Limb (tissue), 2 donors: ENCODE data around the gene SEPHS1.
"Not testable (repeated sequence)": the region's sequence is repeated elsewhere in the genome, so short reads cannot be mapped to it uniquely, and the experiment has no call there.

Experiments used
- DNase-seq, 2 donors: peaks; one replicate each; pipeline ENCODE4 v3.0.0-alpha.2; 2016; ENCODE audit errors: extremely low spot score in 2 of 2

SEPHS1 gene

GRCh38 chr10:13365243-13365642, 17.1 kb upstream of the SEPHS1 start:
- DNase-seq = no peak

- no peak for DNase-seq
Observed at GRCh38 chr10:13360587-13360986, 12.5 kb upstream of the SEPHS1 start.

DNA sequence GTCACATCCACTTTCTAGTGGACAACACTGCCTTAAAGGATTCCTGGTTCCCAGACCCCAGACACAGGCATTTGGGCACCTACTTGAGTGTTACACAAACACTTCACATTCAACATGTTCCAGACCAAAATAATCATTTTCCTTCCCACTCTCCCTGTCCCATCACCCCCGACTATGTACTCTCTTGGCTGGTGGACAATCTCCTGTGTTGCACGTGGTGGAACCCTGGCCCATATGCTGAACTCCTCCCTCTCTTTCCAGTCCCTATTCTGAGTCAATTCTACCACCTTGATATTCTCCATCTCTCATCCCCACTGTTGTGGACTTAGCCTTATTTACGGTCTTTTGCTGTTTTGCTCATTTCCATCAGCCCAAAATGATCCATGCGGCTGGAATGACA, 8.3 kb upstream of the SEPHS1 start:
- DNase-seq = no peak

- no peak for DNase-seq
Observed at GRCh38 chr10:13354783-13355182, 6.7 kb upstream of the SEPHS1 start.

DNA sequence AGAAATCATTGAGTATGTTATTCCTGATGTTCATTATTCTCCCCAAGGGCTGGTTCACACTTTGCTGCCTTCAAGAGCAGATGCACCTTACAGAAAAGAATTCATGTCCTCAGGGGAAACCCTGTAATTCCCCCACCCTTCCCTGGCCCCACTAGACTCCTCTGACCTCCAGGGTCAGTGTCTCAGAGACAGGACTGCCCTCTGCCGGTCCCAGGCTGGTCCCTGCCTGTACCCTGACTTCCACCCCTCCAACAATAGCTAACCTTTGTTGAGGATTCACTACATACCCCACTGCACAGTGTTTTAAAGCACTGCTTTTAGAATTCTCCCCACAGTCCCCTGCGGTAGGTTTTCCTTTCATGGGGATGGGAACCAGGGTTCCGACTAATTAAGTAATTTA, 4.4 kb upstream of the SEPHS1 start:
- no peak for DNase-seq

DNA sequence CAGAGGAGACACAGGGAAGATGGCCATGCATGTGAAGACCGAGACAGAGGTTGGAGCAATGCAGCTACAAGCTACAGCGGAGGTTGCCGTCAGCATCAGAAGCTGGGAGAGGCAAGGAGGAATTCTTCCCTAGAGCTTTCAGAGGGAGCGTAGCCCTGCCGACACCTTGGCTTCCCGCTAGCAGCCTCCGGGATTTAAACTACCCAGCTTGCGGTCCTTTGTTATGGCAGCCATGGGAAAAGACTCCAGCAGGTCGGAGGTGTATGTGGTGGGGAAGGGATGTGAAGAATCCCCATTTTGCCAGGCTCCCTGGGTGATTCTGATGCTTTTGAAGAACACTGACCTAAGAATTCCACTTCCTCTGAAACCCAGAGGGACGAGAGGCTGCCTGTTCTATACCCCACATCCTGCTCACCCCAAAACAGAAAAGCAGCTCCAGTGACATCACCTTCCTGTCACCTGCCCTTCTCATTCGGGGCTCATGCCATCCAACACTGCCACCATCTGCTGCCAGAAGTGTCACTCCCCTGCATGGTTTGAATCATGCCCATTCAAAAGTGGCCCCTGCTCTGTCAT, 3.3 kb upstream of the SEPHS1 start:
- no peak for DNase-seq

DNA sequence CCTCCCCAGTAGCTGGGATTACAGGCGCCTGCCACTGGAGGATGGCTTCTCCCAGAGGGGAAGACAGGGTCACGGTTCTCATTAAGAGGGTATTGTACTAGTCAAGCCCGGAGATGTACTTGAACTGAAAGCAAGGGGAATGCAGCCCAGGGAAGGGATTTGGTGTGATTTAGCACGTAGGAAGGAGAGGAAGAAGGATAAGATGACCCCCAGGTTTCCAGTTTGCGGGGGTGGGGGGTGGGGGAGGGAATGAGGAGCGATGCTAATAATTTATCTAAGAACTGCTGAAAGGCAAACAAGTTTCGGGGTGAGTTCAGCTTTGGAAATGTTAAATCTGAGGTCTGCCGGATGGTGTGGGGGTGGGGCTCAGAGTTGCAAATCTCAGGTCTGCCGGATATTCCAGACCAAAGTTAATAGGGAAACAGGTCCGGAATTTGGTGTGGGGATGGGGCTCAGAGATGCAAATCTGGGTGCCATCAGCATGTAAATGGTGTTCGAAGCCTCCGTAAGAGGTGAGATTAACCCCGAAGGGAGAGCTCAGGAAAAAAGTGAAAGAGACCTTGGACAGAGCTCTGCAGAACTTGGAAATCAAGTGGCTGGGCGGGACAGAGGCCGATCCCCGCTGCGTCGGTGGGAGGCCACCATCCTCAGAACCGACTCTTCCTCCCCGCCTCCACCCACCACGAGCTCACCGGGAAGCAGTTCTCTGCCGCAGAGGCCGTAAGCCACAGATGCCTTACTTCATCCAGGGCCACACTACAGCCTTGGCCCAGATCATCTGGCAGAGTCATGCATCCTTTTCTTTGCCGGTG, 1.6 kb upstream of the SEPHS1 start:
- peak; percentile 36 to 65 for DNase-seq

GRCh38 chr10:13347500-13348156, 465 bp downstream of the SEPHS1 start:
- peak; percentile 66 to 90 for DNase-seq

DNA sequence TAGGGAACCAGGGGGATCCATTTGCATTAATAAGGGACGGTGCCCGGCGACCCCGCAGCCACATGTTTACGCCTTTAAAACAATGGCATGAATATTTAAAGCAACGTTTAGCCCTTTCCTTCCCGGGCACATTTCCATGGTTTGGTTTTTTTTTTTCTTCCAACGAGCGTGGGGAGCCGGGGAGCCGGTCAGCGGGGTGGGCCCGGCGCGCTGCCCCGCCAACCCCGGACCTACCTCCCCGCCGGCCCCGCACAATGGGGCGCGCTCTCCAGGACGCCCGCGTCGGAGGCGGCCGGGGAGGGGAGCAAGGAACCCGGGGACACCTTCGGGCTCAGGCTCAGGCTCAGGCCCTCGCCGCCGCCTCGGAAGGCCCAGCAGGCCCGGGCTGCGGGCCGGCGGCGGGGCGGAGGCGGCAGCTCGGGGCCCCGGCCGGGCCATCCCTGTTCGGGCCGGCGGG, 1.0 kb downstream of the SEPHS1 start:
- no peak for DNase-seq

- DNase-seq = peak; percentile 57 to 68
Observed at GRCh38 chr10:13346283-13347042, 1.6 kb downstream of the SEPHS1 start.

DNA sequence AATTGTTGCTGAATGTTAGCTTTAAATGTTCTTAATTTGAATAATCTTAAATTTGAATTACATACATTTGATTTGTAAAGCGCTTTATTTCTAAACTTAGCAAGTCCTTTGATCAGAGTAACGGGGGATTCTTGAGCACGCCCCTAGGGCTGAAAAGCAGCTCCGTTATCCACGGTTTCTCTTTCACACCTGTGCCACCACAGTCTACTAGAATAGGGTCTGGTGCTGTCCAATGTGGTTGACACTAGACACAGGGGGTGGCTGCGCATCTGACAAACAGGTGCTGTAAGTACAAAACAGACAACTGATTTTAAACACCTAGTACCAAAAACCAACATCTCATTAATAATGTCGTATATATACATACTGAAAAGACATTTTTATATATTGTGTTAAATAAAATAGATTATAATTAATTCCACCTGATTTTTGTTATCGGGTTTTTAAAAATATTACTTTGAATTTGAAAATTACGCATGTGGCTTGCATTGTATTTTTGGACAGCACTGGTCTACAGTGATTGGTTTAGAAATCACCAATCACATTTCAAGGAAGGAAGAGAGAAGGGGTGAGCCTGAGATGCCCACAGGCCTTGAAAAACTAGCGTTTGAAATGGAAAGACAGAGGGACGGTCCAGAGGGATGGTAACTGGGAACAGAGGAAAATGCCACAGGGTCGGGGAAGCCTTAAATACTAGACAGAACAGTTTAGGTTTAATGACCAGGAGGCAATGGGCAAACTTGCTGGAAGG, 7.3 kb downstream of the SEPHS1 start:
- no peak for DNase-seq

- no peak for DNase-seq
Observed at GRCh38 chr10:13340068-13340467, 8.0 kb downstream of the SEPHS1 start.

GRCh38 chr10:13338390-13339110, 9.5 kb downstream of the SEPHS1 start:
- DNase-seq = peak in 1 of 2 donors; percentile 87

DNA sequence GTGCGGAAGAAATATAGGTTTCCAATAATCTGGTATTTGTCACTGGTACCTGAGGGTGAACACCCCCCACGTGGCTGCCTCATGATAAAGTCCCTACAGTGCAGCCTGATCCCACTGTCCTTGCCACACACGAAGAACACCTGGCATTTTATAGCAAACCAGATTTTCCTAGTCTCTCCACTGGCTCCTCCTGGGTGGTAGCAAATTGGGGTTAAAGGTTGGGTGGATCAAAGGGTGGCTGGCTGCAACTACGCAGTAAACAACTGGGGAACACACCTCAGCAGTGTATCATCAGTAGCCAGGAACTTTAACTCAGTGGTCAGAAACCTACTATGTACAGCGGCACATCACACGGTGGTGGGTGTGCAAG, 10.3 kb downstream of the SEPHS1 start:
- DNase-seq = no peak

- no peak for DNase-seq
Observed at GRCh38 chr10:13337128-13337826, 10.8 kb downstream of the SEPHS1 start.

DNA sequence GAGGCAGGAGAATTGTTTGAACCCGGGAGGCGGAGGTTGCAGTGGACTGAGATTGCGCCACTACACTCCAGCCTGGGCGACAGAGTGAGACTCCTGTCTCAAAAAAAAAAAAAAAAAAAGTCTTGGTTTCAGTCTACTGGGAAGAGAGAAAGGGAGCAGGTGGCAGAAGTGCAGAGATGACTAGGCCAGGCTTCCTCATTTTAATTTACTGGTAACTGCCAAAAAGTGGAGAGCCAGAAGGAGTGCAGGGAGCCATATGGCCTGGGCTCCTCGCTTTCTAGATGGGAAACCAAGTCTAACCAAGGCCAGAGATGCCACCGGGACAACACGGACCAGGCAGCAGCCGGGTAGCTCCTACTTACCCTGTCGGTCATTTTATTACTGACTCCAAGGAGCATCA, 12.2 kb downstream of the SEPHS1 start:
- DNase-seq = no peak

DNA sequence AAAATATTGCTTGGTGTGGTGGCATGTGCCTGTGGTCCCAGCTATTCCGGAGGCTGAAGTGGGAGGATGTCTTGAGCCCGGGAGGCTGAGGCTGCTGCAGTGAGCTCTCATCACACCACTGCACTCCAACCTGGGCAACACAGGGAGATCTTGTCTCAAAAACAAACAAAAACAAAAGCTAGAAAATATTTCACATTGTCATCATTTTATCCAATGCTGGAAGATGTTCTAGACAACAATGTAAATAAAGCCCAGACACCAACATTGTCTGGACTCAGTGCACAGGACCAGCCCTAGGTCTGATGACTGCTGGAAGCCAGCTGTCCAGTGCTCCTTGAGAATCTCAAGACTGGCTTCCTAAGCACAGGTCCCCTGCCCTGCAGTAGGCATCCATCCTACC, 13.5 kb downstream of the SEPHS1 start:
- DNase-seq = no peak

DNA sequence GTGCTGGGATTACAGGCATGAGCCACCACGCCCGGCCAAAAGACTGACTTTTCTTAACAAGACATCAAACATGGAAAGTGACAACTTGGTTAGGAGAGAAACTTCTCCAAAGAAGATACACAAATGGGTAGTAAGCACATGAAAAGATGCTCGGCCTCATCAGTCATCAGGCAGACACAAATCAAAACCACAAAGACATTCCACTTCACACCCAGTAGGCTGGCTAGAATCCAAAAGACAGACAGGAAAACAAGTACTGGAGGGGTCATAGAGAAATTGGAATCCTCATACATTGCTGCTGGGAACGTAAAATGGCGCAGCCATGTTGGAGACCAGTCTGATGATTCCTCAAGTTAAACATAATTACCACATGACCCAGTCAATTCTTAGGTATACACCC, 16.4 kb downstream of the SEPHS1 start:
- DNase-seq = no peak

GRCh38 chr10:13330980-13331379, 17.1 kb downstream of the SEPHS1 start:
- DNase-seq = not testable (repeated sequence)

DNA sequence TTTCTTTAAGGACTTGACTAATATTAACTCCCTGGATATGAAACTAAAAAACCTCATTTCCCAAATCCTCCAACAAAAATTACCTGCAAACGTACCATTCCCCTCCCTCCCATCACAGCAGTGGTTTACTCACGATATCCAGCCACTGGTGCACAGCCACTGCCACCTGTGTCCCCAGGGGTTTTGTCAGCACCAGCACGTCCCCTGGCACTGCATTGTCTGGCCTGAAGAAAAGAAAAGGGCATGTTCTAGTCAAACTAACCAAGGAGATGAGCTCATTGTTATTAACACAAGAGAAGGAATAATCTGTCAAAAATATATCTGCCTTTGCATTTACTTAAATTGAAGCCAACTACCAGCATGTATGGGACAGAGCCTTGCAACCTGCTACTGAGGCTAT, 18.5 kb downstream of the SEPHS1 start:
- DNase-seq = no peak
